Muscle layer of colon (tissue), 2 donors: ENCODE measurements around the gene NFIX.

Experiments used
- H3K27ac ChIP-seq: one replicate; pipeline ENCODE4 v1.7.0; 2013; ENCODE audit warnings: low read depth, mild to moderate bottlenecking, low read length, moderate library complexity
- H3K27me3 ChIP-seq, 2 donors: one replicate each; pipeline ENCODE4 v1.7.0; 2013; ENCODE audit warnings: low read length in 2 of 2, mild to moderate bottlenecking in 2 of 2; ENCODE audit not compliant: insufficient read depth in 2 of 2, control insufficient read depth in 1 of 2
- H3K36me3 ChIP-seq: one replicate; pipeline ENCODE4 v1.7.0; 2013; ENCODE audit warnings: mild to moderate bottlenecking, low read length; ENCODE audit not compliant: insufficient read depth
- H3K4me1 ChIP-seq: one replicate; pipeline ENCODE4 v1.7.0; 2013; ENCODE audit warnings: mild to moderate bottlenecking, low read length; ENCODE audit not compliant: insufficient read depth
- H3K4me3 ChIP-seq, 2 donors: one replicate each; pipeline ENCODE4 v1.7.0; 2013; ENCODE audit warnings: low read length in 2 of 2, low read depth in 1 of 2, mild to moderate bottlenecking in 1 of 2, moderate library complexity in 1 of 2
- H3K9ac ChIP-seq: one replicate; pipeline ENCODE4 v1.7.0; 2013; ENCODE audit warnings: low read length
- H3K9me3 ChIP-seq: one replicate; pipeline ENCODE4 v1.7.0; 2013; ENCODE audit warnings: mild to moderate bottlenecking, low read length
- donor health status: abdominal sarcoma.
- donor health status: Adenocarcinoma of cecum.

NFIX gene

DNA sequence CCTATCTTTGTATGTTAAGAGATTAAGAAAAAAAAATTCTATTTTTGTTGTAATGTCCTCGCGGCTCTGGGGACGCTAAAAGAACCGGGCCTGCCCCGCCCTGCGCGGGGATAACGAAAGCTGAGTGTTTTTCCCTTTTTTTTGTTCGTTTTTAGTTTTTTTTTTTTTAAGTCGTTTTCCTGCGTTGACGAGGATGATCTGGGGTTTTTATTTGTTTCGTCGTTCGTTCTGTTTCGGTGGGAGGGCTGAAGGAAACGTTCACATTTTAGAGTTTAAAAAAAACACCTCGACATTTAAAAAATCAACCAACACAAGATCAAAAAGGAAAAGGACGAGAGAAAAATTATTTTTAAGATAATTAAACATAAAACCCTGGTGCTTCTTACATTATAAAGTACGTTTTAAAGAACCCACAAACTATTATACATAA lies 101.8 kb downstream of the NFIX start:
- no peak overlapping the region for H3K4me3 ChIP-seq
- no peaks in the 10 kb centered on the region for H3K27me3 ChIP-seq

DNA sequence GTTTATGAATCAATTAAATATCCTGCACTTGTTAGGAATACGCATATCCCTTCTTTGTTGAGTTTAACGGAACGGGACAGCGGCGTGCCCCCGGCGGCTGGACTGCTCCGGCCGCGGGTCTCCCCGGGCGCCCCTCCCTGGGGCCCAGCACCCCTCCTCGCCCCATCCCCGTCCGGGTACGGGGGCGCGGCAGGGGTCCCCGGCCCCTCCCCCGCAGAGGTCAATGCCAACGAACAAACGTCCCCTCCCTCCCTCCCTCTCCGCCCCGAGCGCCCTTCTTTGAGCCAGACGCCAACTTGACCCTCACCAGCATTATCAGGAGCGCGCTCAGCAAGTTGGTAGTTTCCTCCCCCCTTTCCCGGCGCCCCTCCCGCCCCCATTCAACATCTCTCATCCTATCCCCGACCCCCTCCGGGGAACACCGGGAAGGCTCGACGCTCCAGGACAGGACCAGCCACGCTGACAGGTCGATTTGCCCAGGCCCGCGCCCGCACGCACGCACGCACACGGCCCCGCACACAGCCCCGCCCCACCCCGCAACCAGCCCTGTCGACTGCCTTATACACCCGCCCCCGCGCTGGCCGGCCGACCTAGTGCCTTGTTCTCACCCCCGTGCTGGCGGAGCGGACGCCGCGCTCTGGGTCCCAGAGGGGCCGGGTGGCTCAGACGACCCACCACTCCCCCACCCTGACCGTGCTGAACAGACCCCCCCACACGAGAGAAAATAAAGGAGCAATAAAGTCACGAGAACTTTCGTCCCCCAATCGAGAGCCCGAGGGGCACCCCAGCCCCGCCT lies 102.4 kb downstream of the NFIX start:
- H3K27me3 ChIP-seq = no peaks in the 10 kb centered on the region
- H3K36me3 ChIP-seq = peaks cover 12% of the 10 kb centered on the region
- no peak overlapping the region for H3K4me3 ChIP-seq
- no peaks in the 10 kb centered on the region for H3K9me3 ChIP-seq
- no peak overlapping the region for H3K9ac ChIP-seq
- H3K4me1 ChIP-seq = peaks cover 43% of the 10 kb centered on the region
- H3K27ac ChIP-seq = peak overlapping the region; percentile 76

More for the DNA sequence above, 101.8 kb downstream of the NFIX start:
- Histone ChIP-seq H3K4me1 (peaks cover 46% of the 10 kb centered on the region), H3K36me3 (peaks cover 12% of the 10 kb centered on the region), H3K27ac (peak overlapping the region; percentile 76), H3K9me3 (no peaks in the 10 kb centered on the region), H3K9ac (no peak overlapping the region)

DNA sequence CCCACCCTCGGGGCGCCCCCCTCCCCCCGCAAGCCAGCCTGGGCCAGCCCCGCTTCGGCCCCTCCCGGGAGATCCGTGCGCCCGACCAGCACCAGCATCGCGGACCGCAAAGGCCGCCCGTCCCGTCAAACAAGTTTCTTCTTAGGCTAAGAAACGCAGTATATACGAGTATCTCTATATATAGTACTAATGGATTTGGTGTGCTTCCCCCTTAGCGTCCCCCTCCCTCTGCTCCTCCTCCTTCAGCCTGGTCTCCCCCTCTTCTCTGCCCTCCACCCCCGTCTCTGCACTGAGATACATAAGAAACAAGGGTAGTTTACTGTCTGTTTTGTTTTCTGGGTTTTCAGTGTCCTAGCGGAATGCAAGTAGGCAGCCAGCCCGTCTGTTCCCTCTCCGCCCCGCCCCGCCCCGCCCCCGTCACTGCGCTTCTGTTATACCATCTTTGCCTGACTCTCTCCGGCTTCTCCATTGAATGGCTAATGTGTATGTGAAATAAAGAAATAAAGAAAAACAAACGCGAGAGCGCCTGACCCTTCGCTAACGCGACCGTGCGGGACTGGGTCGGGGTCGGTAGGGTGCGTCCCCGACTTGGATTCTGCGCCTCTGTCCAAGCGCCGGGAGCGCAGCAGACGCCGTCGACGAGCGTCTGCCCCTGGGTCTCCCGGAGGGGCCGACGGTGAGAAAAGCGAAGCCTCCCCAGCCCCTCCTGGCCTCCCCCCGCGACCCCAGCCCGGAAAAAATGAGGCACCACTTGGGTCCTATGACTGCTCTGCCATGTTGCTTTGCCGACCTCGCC lies 103.2 kb downstream of the NFIX start:
- peaks cover 43% of the 10 kb centered on the region for H3K4me1 ChIP-seq
- H3K4me3 ChIP-seq = peak overlapping the region; percentile 18 to 64
- no peaks in the 10 kb centered on the region for H3K9me3 ChIP-seq
- peaks cover 7% of the 10 kb centered on the region for H3K36me3 ChIP-seq
- peak overlapping the region; percentile 39 for H3K9ac ChIP-seq
- peak overlapping the region; percentile 74 for H3K27ac ChIP-seq
- H3K27me3 ChIP-seq = no peaks in the 10 kb centered on the region

DNA sequence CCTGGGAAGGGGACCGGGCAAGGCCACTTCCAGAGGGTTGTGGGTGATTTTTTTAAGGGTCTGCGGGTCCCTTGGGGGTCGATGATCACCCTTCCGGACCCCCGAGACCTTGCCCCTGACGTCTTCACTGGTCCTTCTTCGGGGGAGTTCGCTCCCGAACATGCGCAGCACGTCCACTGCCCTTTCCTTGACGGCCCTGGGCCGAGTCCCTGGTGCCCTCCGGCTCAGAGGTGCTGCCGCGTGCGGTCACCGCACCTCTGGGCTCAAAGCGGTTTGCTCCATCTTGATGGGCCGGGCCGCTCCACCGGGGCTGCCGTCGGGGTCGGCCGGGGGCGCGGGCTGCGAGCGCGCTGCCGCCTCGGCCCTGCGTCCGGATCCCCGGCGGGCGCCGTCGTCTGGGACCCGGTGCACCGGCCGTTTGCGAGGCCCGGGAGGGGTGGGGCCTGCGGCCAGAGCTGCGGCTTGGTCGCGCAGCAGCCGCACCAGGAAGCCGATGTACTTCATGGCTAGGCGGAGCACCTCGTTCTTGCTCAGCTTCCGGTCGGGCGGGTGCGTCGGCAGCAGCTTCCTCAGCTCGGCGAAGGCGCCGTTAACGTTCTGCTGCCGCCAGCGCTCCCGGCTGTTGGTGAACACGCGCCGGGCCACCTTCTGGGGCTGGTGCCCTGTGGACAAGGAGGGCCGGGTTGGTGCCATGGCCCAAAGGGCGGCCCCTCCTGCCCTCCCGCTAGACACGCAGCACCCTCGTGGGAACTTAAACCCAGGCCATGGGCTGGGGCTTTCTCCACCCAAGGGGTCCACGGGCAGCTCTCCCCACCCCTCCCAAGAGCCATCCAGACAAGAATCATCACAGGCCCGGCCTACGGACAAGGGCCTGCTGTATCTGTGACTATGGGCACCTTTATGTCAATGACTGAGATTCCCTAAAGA lies 104.1 kb downstream of the NFIX start:
- peaks cover 1% of the 10 kb centered on the region for H3K36me3 ChIP-seq
- H3K27ac ChIP-seq = peak overlapping the region; percentile 74

DNA sequence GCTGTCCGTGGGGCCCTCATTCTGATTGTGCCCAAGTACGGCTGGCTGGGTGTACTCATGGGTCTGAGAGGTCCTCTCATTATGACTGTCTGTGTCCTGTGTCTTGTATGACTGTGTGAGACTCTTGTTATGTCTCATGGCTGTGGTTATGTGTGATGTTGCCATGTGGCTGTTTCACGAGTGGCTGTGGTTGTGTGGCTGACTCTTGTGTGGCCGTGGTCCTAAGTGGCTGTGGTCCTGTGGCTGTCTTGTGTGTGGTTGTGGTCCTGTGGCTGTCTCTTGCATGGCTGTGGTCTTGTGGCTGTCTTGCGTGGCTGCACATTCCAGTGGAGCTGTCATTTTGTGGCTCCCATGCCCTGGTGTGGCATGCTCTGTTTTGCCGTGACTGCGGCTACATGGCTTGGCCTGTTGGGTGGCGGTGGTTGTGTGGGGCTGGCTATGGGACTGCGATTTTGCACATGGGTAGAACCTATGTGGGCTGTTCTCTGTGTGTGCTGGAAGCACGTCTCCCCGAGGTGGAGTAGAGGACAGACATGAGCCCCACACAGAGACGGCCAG lies 104.8 kb downstream of the NFIX start:
- H3K4me3 ChIP-seq = no peak overlapping the region
- no peaks in the 10 kb centered on the region for H3K36me3 ChIP-seq
- H3K9ac ChIP-seq = no peak overlapping the region
- H3K27ac ChIP-seq = peak overlapping the region; percentile 74
- no peaks in the 10 kb centered on the region for H3K9me3 ChIP-seq
- H3K4me1 ChIP-seq = peaks cover 29% of the 10 kb centered on the region
- no peaks in the 10 kb centered on the region for H3K27me3 ChIP-seq

More for the DNA sequence above, 104.1 kb downstream of the NFIX start:
- Histone ChIP-seq H3K4me1 (peaks cover 35% of the 10 kb centered on the region), H3K27me3 (no peaks in the 10 kb centered on the region), H3K9me3 (no peaks in the 10 kb centered on the region), H3K4me3 (peak overlapping the region; percentile 3 to 64), H3K9ac (peak overlapping the region; percentile 39)

DNA sequence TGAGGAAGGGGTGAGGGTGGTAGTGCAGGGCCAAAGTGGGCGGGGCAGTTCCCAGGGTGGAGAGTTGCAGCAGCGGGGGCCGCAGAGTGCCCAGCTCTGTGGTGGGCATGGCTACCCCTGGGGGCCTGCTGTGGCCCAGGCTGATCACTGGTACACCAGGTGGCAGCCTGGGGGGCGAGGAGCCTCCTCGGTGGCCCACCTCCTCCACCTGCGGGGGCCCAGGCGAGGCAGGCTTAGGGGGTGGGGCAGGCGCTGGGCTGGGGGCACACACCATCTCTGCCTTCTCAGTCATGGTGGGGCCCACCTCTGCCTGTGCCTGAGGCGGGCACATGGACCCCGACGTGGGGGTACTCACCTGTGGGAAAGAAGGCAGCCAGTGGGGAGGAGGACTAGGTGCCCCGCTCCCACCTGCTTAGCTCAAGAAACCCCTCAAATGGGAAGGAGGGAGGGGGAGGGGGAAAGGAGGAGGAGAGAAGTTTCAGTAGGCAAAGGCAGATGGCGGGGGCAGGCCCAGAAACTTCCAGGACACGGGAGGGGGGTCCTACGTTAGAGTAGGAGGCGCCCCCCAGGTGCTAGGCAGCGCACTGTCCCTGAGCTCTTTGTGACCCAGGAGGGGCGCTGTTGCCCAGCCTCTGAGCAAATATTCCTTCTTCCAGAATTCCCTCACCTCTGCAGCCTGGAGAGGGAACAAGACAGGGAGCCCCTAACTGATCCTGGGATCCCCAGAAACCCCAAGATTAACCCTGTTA lies 105.7 kb downstream of the NFIX start:
- Histone ChIP-seq H3K4me1 (peaks cover 29% of the 10 kb centered on the region), H3K9ac (no peak overlapping the region), H3K27me3 (no peaks in the 10 kb centered on the region), H3K4me3 (no peak overlapping the region), H3K36me3 (no peaks in the 10 kb centered on the region), H3K27ac (no peak overlapping the region), H3K9me3 (no peaks in the 10 kb centered on the region)

DNA sequence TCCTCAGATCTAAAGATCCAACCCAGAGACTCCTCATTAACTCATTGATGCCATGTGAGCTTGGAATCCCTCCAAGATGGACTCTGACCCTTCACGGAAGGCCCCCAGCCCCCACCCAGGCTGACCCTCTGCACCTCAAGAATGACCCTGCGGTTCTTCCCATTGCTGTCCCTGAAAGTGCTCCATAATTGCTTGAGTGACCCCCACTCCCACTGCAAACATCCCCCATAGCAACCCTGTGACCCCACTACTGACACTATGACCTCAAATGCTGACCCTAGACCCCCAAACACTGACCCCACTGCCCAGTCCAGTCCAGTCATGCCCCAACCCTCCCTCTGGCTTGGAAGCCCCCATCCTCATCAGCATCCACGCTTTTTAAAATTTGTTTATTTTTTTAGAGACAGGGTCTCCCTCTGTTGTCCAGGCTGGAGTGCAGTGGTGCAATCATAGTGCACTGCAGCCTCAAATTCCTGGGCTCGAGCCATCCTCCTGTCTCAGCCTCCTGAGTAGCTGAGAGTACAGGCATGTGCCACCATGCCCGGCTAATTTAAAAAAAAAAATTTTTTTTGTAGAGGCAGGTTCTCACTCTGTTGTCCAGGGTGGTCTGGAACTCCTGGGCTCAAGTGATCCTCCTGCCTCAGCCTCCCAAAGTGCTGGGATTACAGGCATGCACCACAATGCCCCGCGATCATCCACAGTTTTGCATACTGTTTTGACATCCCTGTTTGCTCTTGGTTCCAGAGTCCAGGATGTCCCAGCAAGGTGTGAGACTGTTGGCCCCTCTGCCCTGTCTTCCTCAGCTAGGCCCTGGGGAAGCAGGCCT lies 106.5 kb downstream of the NFIX start:
- no peaks in the 10 kb centered on the region for H3K36me3 ChIP-seq
- no peaks in the 10 kb centered on the region for H3K27me3 ChIP-seq
- H3K9me3 ChIP-seq = no peaks in the 10 kb centered on the region
- peak overlapping the region; percentile 54 for H3K27ac ChIP-seq
- H3K4me1 ChIP-seq = peaks cover 29% of the 10 kb centered on the region
- peak overlapping the region; percentile 45 for H3K9ac ChIP-seq
- H3K4me3 ChIP-seq = peak overlapping the region; percentile 37 to 67

DNA sequence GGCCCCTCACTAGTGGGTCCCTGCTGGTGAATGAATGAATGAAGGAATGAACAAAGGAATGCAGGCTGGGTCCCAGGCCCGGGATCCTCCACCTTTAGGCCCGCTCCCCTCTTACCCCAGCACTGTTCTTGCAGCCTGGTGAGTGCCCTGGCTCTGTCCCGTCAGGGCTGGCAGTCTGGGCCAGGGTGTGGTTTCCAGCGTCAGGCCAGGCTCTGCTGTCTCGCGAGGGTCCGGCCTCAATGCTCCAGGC lies 107.1 kb downstream of the NFIX start:
- H3K4me3 ChIP-seq = peak overlapping the region; percentile 37 to 67
- H3K27ac ChIP-seq = peak overlapping the region; percentile 54
- peak overlapping the region; percentile 45 for H3K9ac ChIP-seq
- peaks cover 29% of the 10 kb centered on the region for H3K4me1 ChIP-seq
- no peaks in the 10 kb centered on the region for H3K9me3 ChIP-seq
- peaks cover under 1% of the 10 kb centered on the region for H3K36me3 ChIP-seq
- no peaks in the 10 kb centered on the region for H3K27me3 ChIP-seq

DNA sequence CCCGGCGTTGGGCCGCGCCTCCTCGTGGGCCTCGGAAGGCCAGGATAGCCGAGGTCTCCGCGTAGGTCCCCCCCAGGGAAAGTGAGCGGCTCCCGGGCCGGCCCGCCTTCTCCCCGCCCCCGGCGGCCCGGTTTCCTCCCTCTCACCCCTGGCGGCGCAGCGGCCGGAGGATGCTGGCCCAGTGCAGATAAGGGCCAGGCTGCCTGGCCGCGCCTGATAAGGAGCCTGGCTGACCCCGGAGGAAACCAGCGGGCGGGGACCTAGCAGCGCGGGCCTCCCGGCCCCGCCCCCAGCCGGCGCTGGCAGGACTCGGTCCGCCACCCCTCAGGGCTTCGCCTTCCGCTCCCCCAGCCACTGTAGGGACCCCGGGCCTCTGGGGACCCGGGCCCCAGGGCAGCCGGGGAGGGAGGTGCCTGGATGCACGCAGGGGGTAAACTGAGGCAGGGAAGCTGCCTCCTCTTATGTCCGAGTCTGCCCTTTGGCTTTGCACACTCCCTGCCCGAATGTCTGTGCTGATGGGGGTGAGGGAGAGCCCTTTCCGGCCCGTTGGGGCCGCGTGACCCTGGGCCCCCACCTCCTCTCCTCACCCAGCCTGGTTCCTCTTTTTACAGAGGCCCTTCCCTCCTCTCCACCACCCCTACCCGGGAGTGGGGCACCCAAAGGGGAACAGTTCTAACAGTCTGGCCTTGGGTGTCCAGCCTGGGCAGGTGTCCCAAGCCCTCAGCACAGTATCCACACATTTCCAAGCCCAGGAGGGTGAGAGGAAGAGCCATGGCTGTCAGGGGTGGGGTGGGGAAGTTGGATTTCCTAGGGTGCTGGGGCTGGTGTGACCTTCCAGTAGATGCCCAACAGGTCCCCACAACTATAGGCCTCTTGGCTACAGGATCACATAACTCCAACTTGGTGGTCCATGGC lies 107.6 kb downstream of the NFIX start, which contains the start of gene LYL1:
LYL1 (minus strand) TSS at position 193 of the 915 bp plus-strand sequence. CDS start 1,687 bp downstream, outside the sequence.
- Histone ChIP-seq H3K9ac (peak within 1 kb of the TSS; percentile 45), H3K4me3 (peak within 1 kb of the TSS; percentile 37 to 67), H3K4me1 (peaks cover 29% of the 10 kb centered on the region), H3K27me3 (no peaks in the 10 kb centered on the region), H3K9me3 (no peaks in the 10 kb centered on the region), H3K36me3 (peaks cover 5% of the 10 kb centered on the region), H3K27ac (peak within 1 kb of the TSS; percentile 54)
